Lower leg skin (tissue), 3 donors: Measurements from ENCODE around the gene RGS16.

Experiments used
- POLR2A ChIP-seq, 2 donors: fragments of 450-650 bp; IDR thresholded peaks; one replicate each; pipeline ENCODE4 v1.6.1; 2016 to 2017; ENCODE audit warnings: antibody characterized with exemption in 2 of 2, mild to moderate bottlenecking in 1 of 2, moderate library complexity in 1 of 2
- TF ChIP-seq, protein P1 (sequence below), 3 donors: fragments of 450-650 bp; IDR thresholded peaks; one replicate each; pipeline ENCODE4 v1.5.1; 2016; ENCODE audit warnings: antibody characterized with exemption in 3 of 3, mild to moderate bottlenecking in 3 of 3, moderate library complexity in 2 of 3

DNA sequence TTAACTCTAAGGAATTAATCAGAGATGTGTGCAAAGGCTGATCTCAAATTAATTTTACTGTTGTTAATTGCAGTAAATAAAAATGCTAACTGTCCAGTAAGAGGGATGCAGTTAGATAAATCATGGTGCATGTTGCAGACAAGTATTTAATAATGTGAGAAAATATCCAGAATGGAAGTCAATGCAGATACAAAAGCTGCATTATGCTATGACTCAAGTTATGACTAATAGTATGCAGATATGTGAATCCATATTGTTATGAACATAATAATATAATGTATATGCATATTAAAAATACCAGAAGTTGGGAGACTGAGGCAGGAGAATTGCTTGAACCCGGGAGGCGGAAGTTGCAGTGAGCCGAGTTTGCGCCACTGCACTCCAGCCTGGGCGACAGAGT lies 36.6 kb downstream of the RGS16 start:
- no peak for TF ChIP-seq POLR2A (IDR thresholded peaks at IDR 0.05)
- TF ChIP-seq, protein P1, sequence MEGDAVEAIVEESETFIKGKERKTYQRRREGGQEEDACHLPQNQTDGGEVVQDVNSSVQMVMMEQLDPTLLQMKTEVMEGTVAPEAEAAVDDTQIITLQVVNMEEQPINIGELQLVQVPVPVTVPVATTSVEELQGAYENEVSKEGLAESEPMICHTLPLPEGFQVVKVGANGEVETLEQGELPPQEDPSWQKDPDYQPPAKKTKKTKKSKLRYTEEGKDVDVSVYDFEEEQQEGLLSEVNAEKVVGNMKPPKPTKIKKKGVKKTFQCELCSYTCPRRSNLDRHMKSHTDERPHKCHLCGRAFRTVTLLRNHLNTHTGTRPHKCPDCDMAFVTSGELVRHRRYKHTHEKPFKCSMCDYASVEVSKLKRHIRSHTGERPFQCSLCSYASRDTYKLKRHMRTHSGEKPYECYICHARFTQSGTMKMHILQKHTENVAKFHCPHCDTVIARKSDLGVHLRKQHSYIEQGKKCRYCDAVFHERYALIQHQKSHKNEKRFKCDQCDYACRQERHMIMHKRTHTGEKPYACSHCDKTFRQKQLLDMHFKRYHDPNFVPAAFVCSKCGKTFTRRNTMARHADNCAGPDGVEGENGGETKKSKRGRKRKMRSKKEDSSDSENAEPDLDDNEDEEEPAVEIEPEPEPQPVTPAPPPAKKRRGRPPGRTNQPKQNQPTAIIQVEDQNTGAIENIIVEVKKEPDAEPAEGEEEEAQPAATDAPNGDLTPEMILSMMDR (IDR thresholded peaks at IDR 0.05), result no peak
